GM23338 (cell line): Measurements from ENCODE around the gene MEOX2.

Experiments used
- CREB1 ChIP-seq: fragments of 250-450 bp; sonication (Bioruptor Pico); IDR thresholded peaks from 2 replicates; pipeline ENCODE4 v1.5.0; 2020; ENCODE audit warnings: low read depth, mild to moderate bottlenecking, moderate library complexity
- EZH2 ChIP-seq: fragments of 200-600 bp; sonication (generic); IDR thresholded peaks from one replicate; pipeline ENCODE4 v1.8.0; 2017; ENCODE audit warnings: antibody characterized with exemption, mild to moderate bottlenecking, low read depth; ENCODE audit not compliant: unreplicated experiment
- EZH2phosphoT487 ChIP-seq: fragments of 200-600 bp; sonication (generic); IDR thresholded peaks from one replicate; pipeline ENCODE4 v1.8.1; 2018; ENCODE audit warnings: antibody characterized with exemption; ENCODE audit not compliant: unreplicated experiment
- JUNB ChIP-seq: IDR thresholded peaks from one replicate; pipeline ENCODE4 v1.6.1; 2016; ENCODE audit warnings: antibody characterized with exemption; ENCODE audit not compliant: unreplicated experiment
- NANOG ChIP-seq: IDR thresholded peaks from 2 replicates; pipeline ENCODE4 v1.6.1; 2016; ENCODE audit warnings: antibody characterized with exemption, borderline replicate concordance
- POLR2AphosphoS5 ChIP-seq: IDR thresholded peaks from 2 replicates; pipeline ENCODE4 v1.6.1; 2016; ENCODE audit warnings: antibody characterized with exemption, low read depth
- STAT1 ChIP-seq: IDR thresholded peaks from one replicate; pipeline ENCODE4 v1.6.1; 2016; ENCODE audit warnings: antibody characterized with exemption; ENCODE audit not compliant: unreplicated experiment
- ZNF114 ChIP-seq: fragments of 250-450 bp; sonication (Bioruptor Pico); IDR thresholded peaks from 2 replicates; pipeline ENCODE4 v1.5.0; 2020; ENCODE audit warnings: mild to moderate bottlenecking, moderate library complexity
- ZNF331 ChIP-seq: fragments of 250-450 bp; sonication (Bioruptor Pico); IDR thresholded peaks from 2 replicates; pipeline ENCODE4 v1.5.0; 2020; ENCODE audit warnings: low read depth, mild to moderate bottlenecking, moderate library complexity
- TF ChIP-seq, protein P1 (sequence below), 2 experiments: fragments of 200-600 bp in 1 of 2; sonication (generic) in 1 of 2; conservative IDR thresholded peaks; 2 replicates each; pipeline versions ENCODE4 v1.5.1 to v1.6.1; 2016 to 2017; ENCODE audit warnings: antibody characterized with exemption in 2 of 2, low read depth in 2 of 2, mild to moderate bottlenecking in 2 of 2, moderate library complexity in 1 of 2
- TF ChIP-seq, protein P2 (sequence below): IDR thresholded peaks from one replicate; pipeline ENCODE4 v1.6.1; 2018; ENCODE audit warnings: antibody characterized with exemption; ENCODE audit not compliant: unreplicated experiment
- TF ChIP-seq, protein P3 (sequence below): IDR thresholded peaks from 2 replicates; pipeline ENCODE4 v1.6.1; 2016; ENCODE audit warnings: antibody characterized with exemption

DNA sequence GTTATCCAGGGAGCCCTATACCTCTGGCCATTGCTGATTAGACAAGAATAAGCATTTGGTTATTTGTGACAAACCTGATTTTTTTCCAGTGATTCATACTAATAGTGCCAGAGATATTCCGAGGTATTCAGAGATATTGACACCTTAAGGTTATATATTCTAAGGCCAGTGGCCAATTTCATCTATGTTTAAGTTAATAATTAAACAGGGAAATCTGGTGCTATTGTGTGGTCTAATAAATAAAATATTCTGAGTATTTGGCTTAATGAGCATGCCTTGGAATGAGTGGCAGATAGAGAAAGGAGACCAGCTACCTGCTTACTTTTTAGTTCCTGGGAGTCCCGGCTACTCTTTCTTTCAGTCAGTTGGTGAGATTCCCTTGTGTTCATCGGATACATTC lies 38.6 kb upstream of the MEOX2 start:
- TF ChIP-seq EZH2phosphoT487: no peak
- TF ChIP-seq, protein P1, sequence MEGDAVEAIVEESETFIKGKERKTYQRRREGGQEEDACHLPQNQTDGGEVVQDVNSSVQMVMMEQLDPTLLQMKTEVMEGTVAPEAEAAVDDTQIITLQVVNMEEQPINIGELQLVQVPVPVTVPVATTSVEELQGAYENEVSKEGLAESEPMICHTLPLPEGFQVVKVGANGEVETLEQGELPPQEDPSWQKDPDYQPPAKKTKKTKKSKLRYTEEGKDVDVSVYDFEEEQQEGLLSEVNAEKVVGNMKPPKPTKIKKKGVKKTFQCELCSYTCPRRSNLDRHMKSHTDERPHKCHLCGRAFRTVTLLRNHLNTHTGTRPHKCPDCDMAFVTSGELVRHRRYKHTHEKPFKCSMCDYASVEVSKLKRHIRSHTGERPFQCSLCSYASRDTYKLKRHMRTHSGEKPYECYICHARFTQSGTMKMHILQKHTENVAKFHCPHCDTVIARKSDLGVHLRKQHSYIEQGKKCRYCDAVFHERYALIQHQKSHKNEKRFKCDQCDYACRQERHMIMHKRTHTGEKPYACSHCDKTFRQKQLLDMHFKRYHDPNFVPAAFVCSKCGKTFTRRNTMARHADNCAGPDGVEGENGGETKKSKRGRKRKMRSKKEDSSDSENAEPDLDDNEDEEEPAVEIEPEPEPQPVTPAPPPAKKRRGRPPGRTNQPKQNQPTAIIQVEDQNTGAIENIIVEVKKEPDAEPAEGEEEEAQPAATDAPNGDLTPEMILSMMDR (conservative IDR thresholded peaks at IDR 0.05; ENCODE audit: low read depth in 2 of 2): no peak
- no peak for TF ChIP-seq EZH2
- TF ChIP-seq CREB1 (CRISPR knock-in tag): no peak
- TF ChIP-seq, protein P2, sequence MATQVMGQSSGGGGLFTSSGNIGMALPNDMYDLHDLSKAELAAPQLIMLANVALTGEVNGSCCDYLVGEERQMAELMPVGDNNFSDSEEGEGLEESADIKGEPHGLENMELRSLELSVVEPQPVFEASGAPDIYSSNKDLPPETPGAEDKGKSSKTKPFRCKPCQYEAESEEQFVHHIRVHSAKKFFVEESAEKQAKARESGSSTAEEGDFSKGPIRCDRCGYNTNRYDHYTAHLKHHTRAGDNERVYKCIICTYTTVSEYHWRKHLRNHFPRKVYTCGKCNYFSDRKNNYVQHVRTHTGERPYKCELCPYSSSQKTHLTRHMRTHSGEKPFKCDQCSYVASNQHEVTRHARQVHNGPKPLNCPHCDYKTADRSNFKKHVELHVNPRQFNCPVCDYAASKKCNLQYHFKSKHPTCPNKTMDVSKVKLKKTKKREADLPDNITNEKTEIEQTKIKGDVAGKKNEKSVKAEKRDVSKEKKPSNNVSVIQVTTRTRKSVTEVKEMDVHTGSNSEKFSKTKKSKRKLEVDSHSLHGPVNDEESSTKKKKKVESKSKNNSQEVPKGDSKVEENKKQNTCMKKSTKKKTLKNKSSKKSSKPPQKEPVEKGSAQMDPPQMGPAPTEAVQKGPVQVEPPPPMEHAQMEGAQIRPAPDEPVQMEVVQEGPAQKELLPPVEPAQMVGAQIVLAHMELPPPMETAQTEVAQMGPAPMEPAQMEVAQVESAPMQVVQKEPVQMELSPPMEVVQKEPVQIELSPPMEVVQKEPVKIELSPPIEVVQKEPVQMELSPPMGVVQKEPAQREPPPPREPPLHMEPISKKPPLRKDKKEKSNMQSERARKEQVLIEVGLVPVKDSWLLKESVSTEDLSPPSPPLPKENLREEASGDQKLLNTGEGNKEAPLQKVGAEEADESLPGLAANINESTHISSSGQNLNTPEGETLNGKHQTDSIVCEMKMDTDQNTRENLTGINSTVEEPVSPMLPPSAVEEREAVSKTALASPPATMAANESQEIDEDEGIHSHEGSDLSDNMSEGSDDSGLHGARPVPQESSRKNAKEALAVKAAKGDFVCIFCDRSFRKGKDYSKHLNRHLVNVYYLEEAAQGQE: no peak
- no peak for TF ChIP-seq POLR2AphosphoS5
- TF ChIP-seq ZNF114 (CRISPR knock-in tag): no peak
- TF ChIP-seq, protein P3, sequence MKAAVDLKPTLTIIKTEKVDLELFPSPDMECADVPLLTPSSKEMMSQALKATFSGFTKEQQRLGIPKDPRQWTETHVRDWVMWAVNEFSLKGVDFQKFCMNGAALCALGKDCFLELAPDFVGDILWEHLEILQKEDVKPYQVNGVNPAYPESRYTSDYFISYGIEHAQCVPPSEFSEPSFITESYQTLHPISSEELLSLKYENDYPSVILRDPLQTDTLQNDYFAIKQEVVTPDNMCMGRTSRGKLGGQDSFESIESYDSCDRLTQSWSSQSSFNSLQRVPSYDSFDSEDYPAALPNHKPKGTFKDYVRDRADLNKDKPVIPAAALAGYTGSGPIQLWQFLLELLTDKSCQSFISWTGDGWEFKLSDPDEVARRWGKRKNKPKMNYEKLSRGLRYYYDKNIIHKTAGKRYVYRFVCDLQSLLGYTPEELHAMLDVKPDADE: no peak
- TF ChIP-seq JUNB: no peak
- TF ChIP-seq NANOG: no peak
- no peak for TF ChIP-seq ZNF331 (CRISPR knock-in tag)
- no peak for TF ChIP-seq STAT1
